Measurements from ENCODE around the gene TATDN2.

The TATDN2 gene, protein sequence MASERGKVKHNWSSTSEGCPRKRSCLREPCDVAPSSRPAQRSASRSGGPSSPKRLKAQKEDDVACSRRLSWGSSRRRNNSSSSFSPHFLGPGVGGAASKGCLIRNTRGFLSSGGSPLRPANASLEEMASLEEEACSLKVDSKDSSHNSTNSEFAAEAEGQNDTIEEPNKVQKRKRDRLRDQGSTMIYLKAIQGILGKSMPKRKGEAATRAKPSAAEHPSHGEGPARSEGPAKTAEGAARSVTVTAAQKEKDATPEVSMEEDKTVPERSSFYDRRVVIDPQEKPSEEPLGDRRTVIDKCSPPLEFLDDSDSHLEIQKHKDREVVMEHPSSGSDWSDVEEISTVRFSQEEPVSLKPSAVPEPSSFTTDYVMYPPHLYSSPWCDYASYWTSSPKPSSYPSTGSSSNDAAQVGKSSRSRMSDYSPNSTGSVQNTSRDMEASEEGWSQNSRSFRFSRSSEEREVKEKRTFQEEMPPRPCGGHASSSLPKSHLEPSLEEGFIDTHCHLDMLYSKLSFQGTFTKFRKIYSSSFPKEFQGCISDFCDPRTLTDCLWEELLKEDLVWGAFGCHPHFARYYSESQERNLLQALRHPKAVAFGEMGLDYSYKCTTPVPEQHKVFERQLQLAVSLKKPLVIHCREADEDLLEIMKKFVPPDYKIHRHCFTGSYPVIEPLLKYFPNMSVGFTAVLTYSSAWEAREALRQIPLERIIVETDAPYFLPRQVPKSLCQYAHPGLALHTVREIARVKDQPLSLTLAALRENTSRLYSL

GRCh38 chr3:10248184-10248983, at the start of gene TATDN2:
TATDN2 (plus strand) TSS chr3:10248459; CDS start chr3:10249201, 742 bp downstream.
- ChIA-PET CTCF (interaction anchor here (1.0 to 2.1 kb wide), 2 partner anchors 15 to 26 kb away, joined by 3 to 7 read pairs; no protein-coding TSS in a partner anchor), POLR2A (interaction anchor here (0.6 to 2.0 kb wide), 10 partner anchors 13 to 628 kb away, joined by 3 to 10 read pairs (median 4); partner anchors contain the start of genes SEC13 and VHL)

DNA sequence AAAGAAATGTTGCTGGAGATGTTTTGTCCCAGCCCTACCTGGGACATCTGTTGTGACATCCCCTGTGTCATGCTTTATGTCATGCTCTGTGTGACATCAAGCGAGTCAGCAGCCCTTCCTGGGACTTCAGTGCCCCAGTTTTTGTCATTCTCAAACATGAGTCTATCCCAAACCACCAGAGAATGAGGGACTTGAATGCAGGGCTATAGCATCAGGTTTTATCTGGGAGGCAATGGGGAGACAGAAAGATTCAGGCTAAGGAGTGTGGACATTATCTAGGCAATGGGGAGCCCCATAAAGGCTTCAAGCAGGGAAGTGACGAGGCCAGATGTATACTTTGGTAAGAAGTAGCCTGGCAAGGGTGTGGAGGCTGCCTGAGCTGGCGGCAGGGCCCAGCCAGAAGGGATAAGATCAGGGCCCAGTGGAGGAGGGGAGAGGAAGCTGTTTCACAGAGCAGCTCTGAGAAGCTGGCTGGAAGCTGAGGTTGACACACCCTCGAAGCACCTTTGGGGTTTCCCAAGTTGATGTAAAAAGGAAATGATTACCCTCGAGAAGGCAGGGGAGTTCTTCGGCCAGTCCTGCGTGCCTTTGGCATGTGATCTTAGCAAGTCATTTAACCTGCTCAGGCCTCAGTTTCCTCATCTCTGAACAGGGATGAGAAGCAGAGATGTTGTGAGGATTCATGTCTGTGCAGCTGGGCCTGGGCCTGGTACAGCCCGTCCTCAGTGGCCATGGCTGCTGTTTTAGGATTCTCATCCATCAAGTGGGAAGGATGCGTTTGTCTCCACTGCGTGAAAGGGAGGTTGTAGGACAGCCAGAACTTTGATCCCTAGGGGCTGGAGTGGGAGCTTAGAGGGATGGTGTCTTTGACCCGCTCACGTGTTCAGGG, 49.3 kb upstream of the TATDN2 start:
- POLR2A ChIA-PET, result interaction anchor here (1.0 kb wide), 1 partner anchor 21 kb away, joined by 3 read pairs; no protein-coding TSS in a partner anchor
- TF ChIP-seq NFRKB (IDR thresholded peaks at IDR 0.05), result no peak
- DNase-seq (ENCODE audit: extremely low spot score), result no peak
- CTCF ChIA-PET, result no interaction called here

More at GRCh38 chr3:10248184-10248983, at the start of gene TATDN2:
- no peak for TF ChIP-seq CTBP1 (IDR thresholded peaks at IDR 0.05; ENCODE audit: borderline replicate concordance)
- peak; percentile 76 for TF ChIP-seq NFRKB (IDR thresholded peaks at IDR 0.05)
- peak; percentile 86; the same call in 1 of the 2 replicates for TF ChIP-seq LEF1 (IDR thresholded peaks at IDR 0.05; ENCODE audit: borderline replicate concordance)
- no peak for TF ChIP-seq SUZ12 (IDR thresholded peaks at IDR 0.05)
- no peak for TF ChIP-seq BHLHE40 (IDR thresholded peaks at IDR 0.05; ENCODE audit: borderline replicate concordance)
- peak; percentile 98 for TF ChIP-seq L3MBTL2 (conservative IDR thresholded peaks at IDR 0.05)
- TF ChIP-seq PKNOX1 (IDR thresholded peaks at IDR 0.05), result no peak
- peak; percentile 93; the same call in 1 of the 2 replicates for TF ChIP-seq HDGF (IDR thresholded peaks at IDR 0.05; ENCODE audit: borderline replicate concordance)
- 0 out of 2 replicates have a peak, but pooled peaks have one; percentile 34 for TF ChIP-seq ARNT (IDR thresholded peaks at IDR 0.05)
- TF ChIP-seq FOXM1 (IDR thresholded peaks at IDR 0.05; ENCODE audit: borderline replicate concordance), result peak; percentile 58; the same call in 1 of the 2 replicates
- peak; percentile 98 for DNase-seq (ENCODE audit: extremely low spot score)

DNA sequence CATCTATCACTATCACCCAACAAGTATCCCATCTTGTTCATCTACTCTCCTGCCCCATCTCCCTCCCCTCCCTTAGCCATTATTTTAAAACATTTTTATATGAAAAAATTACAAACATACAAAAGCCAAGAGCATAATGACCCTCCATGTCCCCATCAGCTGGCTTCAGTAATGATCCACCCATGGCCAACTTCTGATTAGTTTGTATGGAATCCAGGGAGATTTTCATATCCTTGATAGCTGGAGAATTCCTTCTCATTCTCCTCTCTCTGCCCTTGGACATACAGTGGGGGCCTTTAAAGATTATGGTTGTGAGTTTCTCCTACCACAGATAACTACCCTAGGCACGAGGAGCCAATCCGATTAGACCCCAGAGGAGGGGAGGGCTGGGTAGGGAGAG, 43.3 kb upstream of the TATDN2 start:
- CTCF ChIA-PET, result no interaction called here
- POLR2A ChIA-PET, result no interaction called here
- no peak for DNase-seq (ENCODE audit: extremely low spot score)
- TF ChIP-seq ZNF384 (IDR thresholded peaks at IDR 0.05) (no peak), FOXA1 (IDR thresholded peaks at IDR 0.05) (no peak), SUZ12 (IDR thresholded peaks at IDR 0.05) (no peak), TARDBP (IDR thresholded peaks at IDR 0.05) (no peak), FOXM1 (IDR thresholded peaks at IDR 0.05; ENCODE audit: borderline replicate concordance) (no peak), LEF1 (IDR thresholded peaks at IDR 0.05; ENCODE audit: borderline replicate concordance) (no peak), L3MBTL2 (conservative IDR thresholded peaks at IDR 0.05) (no peak), BHLHE40 (IDR thresholded peaks at IDR 0.05; ENCODE audit: borderline replicate concordance) (no peak), CTBP1 (IDR thresholded peaks at IDR 0.05; ENCODE audit: borderline replicate concordance) (no peak), PKNOX1 (IDR thresholded peaks at IDR 0.05) (no peak), FOXK2 (IDR thresholded peaks at IDR 0.05) (no peak), NFRKB (IDR thresholded peaks at IDR 0.05) (no peak), ARNT (IDR thresholded peaks at IDR 0.05) (no peak), HDGF (IDR thresholded peaks at IDR 0.05; ENCODE audit: borderline replicate concordance) (no peak)

DNA sequence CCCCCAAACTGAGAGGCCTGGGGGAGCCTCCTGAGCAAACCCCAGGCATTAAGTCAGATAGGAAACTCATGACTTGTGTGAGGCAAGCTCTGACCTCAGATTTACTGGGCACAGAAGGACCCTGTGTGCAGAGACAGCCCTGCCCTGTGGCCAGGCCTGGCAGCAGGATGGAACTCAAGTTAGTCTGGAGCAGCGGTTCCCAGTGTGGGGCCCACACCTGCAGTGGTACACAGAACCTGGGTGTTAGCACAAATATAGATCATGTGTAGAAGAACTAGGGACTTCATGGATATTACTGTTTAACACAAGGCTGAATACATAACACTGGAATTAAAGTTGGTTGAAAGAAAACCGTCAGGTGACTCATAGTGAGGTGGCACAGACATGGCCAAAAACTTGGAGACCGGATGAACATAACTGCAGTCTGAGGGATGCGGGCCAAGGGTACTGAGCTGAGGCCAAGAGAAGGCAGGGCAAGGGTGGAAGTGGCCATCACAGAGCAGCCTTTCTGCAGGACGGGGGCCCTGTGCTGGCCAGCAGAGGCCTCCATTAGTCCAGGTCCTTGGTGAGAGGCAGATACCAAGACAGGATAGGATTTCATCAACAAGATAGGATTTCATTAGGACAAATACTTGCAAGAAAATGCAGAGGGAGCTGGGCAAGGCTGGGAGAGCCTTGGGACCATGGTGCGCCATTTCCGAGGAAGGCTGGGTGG, 42.7 kb upstream of the TATDN2 start:
- no peak for DNase-seq (ENCODE audit: extremely low spot score)

More for the DNA sequence above, 42.7 kb upstream of the TATDN2 start:
- ChIA-PET CTCF (no interaction called here), POLR2A (no interaction called here)
- TF ChIP-seq FOXM1 (IDR thresholded peaks at IDR 0.05; ENCODE audit: borderline replicate concordance), result no peak
- TF ChIP-seq TARDBP (IDR thresholded peaks at IDR 0.05), result no peak
- TF ChIP-seq PKNOX1 (IDR thresholded peaks at IDR 0.05), result no peak
- no peak for TF ChIP-seq ARNT (IDR thresholded peaks at IDR 0.05)
- no peak for TF ChIP-seq ELF4 (IDR thresholded peaks at IDR 0.05)
- TF ChIP-seq LEF1 (IDR thresholded peaks at IDR 0.05; ENCODE audit: borderline replicate concordance), result no peak
- no peak for TF ChIP-seq ZNF384 (IDR thresholded peaks at IDR 0.05)
- no peak for TF ChIP-seq CTBP1 (IDR thresholded peaks at IDR 0.05; ENCODE audit: borderline replicate concordance)
- TF ChIP-seq FOXA1 (IDR thresholded peaks at IDR 0.05), result no peak
- TF ChIP-seq FOXK2 (IDR thresholded peaks at IDR 0.05), result no peak
- TF ChIP-seq L3MBTL2 (conservative IDR thresholded peaks at IDR 0.05), result no peak

Data from HEK293T (cell line).